EH (cell line): Measurements from ENCODE around the gene PIWIL1.

Experiments
- DNase-seq: peaks from one replicate; pipeline ENCODE4 v3.0.0-alpha.2; 2015; ENCODE audit warnings: low read depth

The PIWIL1 gene

DNA sequence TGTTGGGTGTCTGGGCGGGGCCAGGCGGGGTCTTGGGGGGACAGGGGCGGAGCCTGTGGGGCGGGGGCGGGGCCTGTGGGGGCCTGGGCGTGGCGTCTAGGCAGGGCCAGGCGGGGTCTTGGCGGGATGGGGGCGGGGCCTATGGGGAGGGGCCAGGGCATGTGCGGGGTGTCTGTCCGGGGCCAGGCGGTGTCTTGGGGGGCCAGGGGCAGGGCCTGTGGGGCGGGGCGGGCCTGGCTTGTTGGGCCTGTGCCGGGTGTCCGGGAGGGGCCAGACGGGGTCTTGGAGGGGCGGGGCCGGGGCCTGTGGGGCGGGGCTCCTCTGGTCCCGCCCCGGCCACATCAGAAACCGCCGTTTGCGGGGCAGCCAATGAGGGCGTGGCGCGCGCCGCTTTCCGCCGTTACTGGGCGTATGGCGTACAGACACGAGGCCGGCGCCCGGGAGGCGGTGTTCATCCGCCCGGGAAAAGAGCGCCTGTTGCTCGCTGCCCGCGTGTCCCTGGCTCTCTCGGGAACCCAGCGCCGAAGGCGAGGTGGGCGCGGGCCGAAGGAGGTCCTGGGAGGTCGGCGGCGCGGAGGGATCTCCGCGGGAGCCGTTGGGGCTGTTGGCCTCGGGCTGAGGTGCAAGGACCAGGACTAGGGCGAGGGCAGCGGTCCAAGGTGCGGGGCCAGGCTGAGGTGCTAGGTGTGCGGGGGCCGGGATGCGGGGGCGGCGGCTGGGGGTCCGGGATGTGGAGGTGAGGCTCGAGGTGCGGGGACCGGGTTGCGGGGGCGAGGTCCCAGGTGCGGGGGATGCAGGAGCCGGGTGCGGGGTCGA is at the start of gene PIWIL1:
Gene PIWIL1 (plus strand): TSS at position 400 of the 816 bp plus-strand sequence. CDS start 4,705 bp downstream, outside the sequence.
- DNase-seq: no peak

DNA sequence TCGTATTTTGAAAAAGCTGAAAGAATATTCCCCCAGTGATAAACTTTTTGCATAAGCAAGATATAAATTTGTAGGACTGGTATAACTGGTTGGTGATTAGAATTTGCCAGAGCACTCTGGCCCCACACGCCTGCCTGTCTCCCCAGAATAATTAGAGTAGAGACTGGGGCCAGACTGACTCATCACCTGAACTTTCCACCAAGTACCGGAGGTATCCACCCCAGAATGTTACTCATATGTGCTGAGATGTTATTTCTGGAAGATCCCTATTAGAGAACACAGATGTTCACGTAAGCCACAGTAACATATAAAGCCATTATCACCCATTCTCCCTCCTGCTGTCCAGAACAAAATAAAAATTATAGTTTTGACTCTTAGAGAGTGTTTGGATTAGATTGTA is 49.5 kb upstream of the PIWIL1 start:
- no peak for DNase-seq

DNA sequence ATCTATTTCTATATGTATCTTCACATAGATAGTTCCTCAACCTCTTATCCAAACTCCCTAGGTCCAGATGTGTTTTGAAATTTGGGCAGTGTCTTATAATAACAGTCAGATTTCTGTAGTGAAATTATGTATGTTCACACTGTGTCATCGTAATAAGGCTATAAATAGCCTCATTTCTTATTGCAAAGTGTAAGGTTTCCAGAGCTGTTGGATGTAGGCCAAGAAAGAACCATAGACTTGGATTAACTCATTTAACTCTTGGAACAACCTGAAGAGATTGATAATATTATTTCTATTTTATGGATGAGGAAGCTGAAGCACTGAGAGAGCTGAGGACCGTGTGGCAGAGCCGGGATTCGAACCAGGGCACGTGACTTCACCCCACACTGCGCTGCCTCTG is 49.0 kb upstream of the PIWIL1 start:
- DNase-seq: no peak

DNA sequence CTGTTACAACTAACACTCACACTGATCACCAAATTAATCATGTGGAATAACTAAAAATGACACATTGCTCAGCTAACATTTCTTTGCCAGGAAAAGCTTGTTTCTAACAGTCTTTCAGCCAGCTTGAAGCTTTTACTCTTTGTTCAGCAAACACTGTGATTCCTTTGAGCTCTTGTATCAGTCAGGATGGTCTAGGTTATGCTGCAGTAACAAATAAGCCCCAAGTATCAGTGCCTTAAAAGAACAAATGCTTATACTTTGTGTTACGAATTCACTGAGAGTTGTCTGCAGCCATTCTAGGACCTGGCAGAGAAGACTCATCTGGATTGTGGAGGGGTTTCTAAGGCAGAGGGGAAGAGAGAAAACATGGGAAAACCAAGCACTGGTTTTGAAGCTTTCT is 47.6 kb upstream of the PIWIL1 start:
- no peak for DNase-seq

DNA sequence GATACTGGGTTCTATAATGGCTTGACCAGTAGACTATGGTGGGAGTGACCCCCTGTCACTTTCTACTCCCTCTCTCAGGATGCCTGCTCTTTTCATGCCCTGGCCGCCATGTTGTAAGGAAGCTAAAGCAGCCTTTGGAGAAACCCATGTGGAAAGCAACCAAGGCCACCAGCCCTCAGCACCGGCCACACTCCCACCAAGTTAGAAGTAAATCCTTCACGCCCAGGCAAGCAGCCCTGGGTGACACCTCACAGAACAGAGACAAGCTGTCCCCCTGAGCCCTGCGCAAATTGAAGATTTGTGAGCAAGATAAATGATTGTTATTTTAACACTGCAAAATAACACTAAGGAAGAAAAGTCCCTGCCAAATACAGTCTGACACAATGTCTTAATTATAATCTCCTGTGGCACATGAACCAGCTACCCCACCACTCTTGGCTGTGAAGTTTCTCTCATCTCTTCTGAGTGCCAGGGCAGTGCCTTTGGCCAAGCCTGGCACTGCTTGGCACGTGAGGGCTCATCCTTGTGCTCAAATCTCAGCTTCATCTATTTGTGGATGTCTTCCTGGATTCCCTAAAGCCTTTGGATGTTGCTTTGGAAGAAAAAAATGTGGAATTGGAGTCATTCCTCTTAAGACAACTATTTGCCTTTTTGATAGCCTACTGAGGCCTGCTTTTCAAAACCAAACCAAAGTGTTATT is 39.2 kb upstream of the PIWIL1 start:
- no peak for DNase-seq

DNA sequence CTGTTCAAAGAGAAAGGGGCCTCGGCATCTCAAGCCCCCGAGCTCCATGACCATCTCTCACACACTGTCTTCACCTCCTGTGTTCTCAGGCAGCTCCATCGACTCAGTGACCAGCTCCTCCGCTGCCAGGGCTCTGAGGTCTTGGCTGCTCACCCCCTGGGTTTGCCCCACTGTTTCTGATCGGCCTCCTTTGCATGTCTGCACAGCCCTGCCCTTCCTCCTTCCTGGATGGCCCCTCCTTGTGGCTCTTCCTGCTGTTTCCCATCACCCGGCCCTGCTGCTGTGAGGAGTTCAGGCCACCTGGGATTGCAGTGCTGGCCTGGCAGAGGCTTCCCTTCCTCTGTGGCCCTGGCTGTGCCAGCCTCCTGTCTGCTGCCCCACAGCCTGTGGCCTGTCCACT is 38.1 kb upstream of the PIWIL1 start:
- DNase-seq: no peak

DNA sequence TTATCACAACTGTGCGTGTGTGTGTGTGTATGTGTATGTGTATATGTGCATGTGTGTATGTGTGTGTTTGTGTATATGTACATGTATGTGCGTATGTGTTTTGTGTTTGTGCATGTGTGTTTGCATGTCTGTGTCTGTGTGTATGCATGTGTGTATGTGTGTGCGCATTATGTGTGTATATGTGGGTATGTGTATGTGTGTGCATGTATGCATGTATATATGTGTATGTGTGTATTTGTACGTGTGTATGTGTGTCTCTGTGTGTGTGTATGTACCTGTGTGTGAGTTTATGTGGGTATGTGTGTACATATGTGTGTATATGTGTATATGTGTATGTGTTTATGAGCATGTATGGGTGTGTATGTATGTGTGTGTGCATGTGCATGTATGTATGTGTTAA is 37.6 kb upstream of the PIWIL1 start:
- no peak for DNase-seq

DNA sequence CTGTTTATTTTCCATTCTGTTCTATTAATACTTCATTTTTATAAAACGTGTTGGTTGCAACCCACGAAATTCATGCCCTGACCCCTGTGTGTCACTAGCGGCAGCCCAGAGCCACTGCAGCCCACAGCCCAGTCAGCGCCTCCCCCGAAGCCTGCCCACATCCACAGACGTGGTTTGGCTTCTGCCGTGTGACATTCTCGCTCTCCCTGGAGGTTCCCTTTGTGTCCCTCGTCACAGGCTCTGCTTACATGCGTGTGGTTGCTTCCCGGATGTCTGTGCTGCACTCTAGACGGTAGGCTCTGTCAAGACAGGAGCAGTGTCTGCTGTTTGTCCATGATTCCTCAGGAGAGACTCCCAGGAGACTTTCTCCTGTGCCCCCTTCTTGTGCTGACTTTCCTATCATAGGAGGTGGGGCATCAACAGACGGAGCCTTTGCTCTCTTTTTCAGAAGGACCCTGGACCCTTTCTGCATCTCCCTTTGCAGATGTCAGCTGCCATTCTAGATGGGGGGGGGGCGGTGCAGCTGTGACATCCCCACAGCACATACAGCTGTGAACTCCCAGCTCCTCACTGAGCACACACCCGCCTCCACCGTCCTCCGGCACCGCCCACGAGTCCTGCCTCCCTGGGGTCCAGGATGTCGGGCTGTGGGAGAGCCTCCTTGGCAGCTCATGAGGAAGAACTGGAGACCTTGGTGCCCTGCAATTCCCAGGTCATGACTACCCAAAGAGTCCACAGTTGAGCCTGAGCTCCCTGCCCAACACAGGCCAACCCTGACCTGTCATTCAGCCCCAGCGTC is 36.8 kb upstream of the PIWIL1 start:
- no peak for DNase-seq

DNA sequence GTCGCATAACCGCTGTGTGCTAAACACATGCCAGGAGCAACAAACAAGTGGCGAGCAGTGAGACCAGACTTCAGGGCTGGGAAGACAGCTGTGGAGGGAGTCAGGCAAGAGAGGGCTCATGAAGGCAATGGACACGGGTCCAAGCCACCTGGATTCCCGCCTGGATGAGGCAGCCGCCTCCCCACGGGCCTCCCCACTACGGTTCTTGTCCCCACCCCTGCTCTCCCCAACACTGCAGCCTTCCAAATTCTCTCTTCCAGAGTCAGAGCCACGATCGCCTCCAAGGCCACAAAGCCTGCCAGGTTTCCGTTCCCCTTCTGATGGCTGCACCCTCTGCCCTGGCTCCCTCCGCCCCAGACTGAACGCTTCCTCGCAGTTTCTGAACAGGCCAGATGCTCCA is 36.1 kb upstream of the PIWIL1 start:
- DNase-seq: no peak

DNA sequence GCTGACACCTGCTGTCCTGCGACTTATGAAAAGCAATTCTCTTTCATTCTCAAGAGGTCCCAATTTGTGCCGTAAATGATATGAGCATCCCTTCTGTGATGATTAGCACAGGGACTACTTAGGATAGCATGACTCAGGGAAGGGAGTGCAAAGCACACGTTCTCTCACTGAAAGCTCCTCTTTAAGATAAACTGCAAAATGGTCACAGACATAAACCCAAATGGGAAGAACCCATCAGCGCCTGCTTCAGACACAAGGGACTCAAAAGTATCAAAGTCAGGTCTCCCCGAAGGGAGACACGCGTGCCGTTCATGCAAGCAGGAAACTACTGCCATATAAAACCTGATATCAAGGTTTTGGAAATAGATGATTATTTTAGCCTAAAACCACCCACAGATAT is 33.9 kb upstream of the PIWIL1 start:
- no peak for DNase-seq

DNA sequence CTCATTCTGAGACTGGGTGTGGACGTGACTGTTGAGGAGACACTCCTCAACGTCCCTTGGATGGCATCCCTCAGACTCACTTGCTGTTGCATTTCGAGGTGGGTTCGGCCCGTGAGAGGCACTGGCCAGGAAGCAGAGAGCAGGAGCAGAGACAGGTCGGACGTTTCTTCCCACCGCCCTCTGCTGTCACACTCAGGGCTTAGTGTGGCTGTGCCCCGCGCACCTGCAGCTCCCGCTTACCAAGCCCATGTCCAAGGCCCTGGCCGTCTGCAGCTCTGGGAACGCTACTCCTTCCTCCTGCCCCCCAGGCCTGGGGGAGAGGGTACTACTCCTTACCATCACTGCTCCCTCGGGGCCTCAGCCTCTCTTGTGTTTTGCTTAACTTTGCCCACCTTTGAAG is 29.8 kb upstream of the PIWIL1 start:
- DNase-seq: no peak

DNA sequence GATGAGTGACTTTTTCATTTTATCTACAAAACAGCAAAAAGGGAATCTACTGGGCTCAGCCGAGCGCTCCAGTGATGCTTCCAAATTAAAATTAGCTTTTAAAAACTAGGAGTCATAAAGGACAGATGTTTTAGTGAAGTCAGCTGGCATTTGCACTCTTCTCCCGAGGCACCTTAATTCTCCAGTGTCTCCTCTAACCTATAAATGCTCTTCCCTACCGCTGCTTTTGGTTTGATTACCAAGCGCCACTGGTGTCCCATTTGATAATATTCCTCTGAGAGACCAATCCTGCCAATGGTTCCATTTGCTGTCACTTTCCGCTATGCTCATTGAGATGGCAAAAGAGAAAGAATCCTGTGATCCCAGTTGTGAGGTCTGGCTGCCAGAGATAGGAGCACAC is 29.3 kb upstream of the PIWIL1 start:
- no peak for DNase-seq

DNA sequence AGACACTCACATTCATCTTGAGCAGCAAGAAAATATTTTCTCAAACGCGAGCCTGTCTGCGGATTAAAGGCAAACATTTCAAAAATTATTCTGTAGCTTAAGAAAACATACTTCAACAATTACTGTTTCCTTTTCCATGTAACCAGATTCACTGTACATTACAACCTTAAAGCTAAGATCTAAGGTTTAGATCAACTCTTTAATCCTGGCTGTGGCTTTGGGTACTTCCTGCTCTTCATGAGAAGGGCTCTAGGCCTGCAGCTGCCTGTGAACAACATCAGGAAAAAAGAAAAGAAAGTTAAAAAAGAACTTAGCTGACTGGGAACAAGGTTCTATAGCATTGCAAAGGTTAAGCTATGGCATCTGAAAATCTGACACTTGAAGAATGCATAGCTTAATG is 21.4 kb upstream of the PIWIL1 start:
- no peak for DNase-seq

DNA sequence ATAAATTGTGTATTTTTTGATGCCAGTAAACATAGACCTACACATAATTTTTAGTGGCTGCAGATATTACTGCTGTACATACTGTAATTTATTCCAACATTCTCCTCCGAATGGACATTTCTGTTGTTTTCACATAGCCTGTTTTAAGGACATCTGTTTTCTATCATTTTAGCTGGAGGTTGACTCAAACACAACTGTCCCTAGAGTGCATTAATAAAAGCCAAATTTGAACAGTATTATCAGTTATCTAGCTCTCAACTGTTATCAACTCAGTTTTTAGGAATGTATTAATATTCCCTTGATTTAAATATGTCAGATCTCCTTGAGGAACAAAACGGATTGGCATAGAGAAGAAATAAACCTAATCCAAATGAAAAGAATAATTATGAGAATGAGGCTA is 17.2 kb upstream of the PIWIL1 start:
- no peak for DNase-seq

DNA sequence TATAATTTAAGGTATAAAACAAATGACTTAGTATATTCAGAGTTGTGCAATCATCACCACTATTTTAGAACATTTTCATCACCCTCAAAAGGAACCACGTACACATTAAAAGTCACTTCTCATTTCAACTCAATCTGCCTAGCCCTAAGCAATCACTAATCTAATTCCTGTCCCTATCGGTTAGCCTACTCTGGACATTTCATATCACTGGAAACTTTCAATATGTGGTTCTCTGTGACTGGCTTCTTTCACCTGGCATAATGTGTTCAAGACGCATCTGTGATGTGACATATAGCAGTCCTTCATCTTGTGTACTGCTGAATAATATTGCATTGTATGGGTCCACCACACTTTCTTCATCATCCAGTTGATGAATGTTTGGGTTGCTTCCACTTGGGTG is 15.4 kb upstream of the PIWIL1 start:
- DNase-seq: no peak

DNA sequence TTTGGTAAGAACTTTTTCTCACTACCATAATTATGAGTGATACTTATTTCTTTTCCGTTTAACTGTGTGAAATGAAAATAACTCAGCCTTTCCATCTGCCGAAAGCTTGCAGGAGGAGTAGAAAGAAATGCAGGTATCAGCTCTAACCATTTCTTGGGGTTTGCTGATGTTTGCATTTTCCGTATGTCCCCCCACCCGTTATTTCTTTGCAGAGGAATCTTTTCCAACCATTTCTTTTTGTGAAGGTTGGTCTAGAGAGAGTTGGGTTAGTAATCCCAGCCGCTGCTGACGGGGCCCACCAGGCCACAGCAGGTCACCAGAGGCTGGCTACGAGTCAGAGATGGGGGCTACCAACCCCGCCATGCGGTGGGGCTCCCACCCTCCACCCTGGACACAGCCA is 7.0 kb upstream of the PIWIL1 start:
- no peak for DNase-seq

DNA sequence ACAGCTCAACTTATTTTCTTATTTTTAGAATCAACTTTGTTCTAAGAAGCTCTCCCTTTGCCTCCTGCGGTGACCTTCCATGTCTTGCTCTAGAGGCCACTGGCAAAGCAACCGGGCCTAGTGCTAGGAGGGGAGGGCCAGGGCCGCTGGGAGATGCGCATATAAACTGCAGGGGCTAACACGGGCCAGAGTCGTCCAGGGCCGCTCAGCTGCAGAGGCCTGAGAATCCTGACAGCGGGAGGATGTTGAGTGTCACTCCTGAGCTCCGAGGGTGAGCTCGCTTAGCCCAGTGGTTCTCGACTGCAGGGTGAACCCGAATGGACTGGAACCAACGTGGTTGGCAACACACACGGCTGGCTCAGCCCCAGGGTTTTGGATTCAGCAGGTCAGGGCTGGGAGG is 6.5 kb upstream of the PIWIL1 start:
- DNase-seq: no peak

DNA sequence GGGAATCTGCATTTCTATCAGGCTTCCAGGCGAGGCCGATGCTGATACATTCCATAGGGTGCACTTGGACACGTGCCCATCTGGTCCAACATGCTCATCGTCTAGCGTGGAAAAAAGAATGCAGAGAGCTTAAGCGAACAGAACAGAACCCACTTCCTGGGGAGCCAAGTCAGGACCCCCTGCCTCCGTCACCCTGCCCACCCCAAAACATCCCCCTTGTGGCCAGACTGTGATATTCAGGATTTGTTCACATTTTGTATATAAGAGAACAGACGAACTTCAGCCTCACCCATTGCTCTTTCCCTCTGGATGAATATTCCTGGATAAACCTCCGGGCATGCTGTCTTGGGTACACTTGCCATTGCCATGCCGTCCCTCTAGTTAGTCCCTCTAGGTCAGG is 4.3 kb upstream of the PIWIL1 start:
- no peak for DNase-seq

DNA sequence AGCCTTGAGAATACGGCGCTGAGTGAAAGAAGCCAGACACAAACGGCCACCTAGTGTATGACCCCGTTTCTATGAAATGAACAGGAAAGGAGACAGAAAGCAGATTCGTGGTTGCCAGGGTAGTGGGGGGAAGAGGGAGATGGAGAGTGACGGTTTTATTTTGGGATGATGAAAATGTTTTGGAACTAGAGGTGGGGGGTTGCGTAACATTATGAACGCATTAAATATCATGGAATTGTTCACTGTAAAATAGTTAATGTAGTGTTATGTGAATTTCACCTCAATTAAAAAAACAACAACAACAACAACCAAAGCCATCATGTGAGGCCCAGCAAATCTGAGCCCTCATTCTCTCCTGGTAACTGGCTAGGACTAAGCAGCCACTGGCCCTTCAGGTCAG is 3.3 kb upstream of the PIWIL1 start:
- DNase-seq: no peak

DNA sequence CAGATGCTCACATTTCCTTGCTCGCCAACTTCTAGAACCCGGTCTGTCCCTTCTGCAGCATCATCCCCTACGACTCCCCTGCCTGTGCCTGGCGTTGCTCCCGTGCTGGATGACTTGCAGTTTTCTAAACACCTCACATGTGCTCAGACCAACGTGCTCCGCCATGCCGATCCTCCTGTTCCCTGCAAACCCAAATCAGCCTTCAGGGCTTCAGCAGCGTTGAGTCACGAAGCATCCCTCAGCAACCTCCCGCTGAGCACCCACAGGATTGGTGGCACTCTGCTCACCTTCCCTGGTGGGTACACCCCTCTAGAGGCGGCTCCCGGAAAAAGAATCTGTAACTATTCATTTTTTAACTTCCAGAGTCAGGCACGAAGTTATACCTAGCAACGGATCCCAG is 2.8 kb upstream of the PIWIL1 start:
- DNase-seq: no peak

DNA sequence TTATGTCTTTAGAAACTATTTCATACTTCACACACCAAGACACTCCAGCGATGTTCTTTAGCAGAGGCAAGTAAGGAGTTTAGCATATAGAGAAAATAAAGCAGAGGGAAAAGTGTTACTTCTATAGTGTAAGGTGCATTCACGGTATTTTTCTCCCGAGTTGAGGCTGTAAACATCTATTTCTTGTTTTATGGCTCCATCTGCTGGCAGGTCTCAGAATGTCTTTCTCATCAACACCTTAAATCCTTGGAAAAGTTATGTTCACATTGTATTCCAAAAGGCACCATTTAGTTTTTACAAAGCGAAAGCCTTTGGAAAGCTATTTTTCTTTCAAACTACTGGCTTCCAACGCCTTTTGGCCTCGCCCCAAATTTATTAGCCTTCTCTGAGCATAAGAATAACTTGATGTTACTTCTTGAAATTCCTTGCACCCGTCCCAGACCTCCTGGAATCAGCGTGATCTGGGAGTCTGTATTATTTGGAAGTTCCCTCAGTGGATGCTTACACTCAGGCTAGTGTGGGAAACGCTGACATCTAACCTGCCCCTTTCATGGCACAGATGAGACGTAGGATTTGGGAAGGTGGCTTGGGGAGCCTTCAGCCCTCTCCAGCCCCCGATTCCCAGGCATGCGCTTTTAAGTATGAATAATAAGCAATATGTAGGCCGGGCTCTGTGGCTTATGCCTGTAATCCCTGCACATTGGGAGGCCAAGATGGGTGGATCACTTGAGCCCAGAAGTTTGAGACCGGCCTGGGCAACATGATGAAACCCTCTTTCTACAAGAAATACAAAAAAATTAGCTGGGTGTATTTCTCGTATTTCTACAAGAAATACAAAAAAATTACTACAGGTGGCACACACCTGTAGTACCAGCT is 1.9 kb upstream of the PIWIL1 start:
- DNase-seq: peak; percentile 40
